HG02588 (cell line): ENCODE measurements around the gene MS4A7.
A peak's percentile ranks its signal among the peaks of the same experiment; 100 is the strongest.

Experiments
- ATAC-seq: cut with Tn5 transposase; IDR thresholded peaks from one replicate; pipeline ENCODE4 v1.9.1; 2021; ENCODE audit warnings: mild to moderate bottlenecking, moderate library complexity; ENCODE audit not compliant: unreplicated experiment

The MS4A7 gene

GRCh38 chr11:60370811-60371298 is 7.5 kb upstream of the MS4A7 start:
- no peak for ATAC-seq

- no peak for ATAC-seq
Measured at GRCh38 chr11:60371386-60371785, 6.9 kb upstream of the MS4A7 start.

GRCh38 chr11:60371854-60372253 is 6.5 kb upstream of the MS4A7 start:
- no peak for ATAC-seq

- no peak for ATAC-seq
Measured at GRCh38 chr11:60372767-60373166, 5.6 kb upstream of the MS4A7 start.

GRCh38 chr11:60375316-60375715 is 3.0 kb upstream of the MS4A7 start:
- ATAC-seq, result no peak

GRCh38 chr11:60376601-60377000 is 1.7 kb upstream of the MS4A7 start:
- no peak for ATAC-seq

GRCh38 chr11:60377401-60378136 is 763 bp upstream of the MS4A7 start:
- no peak for ATAC-seq

GRCh38 chr11:60389279-60389910 is 11.1 kb downstream of the MS4A7 start:
- peak; percentile 93 for ATAC-seq

- ATAC-seq, result no peak
Measured at GRCh38 chr11:60390419-60390818, 12.1 kb downstream of the MS4A7 start.

GRCh38 chr11:60392361-60392760 is 14.0 kb downstream of the MS4A7 start:
- ATAC-seq, result no peak

GRCh38 chr11:60393016-60393415 is 14.7 kb downstream of the MS4A7 start:
- ATAC-seq, result no peak

GRCh38 chr11:60394666-60395380 is 16.5 kb downstream of the MS4A7 start:
- no peak for ATAC-seq

- ATAC-seq, result no peak
Measured at GRCh38 chr11:60396382-60396781, 18.1 kb downstream of the MS4A7 start, which contains the start of gene MS4A14. MS4A14 (plus strand) TSS chr11:60396459; CDS start chr11:60396579, 120 bp downstream.

- ATAC-seq, result peak; percentile 75
Measured at GRCh38 chr11:60396799-60397198, 18.5 kb downstream of the MS4A7 start.

- ATAC-seq, result no peak
Measured at GRCh38 chr11:60420015-60420414, 41.7 kb downstream of the MS4A7 start.

- no peak for ATAC-seq
Measured at GRCh38 chr11:60422609-60423008, 44.3 kb downstream of the MS4A7 start.

GRCh38 chr11:60428517-60428916 is 50.2 kb downstream of the MS4A7 start:
- ATAC-seq, result no peak

- no peak for ATAC-seq
Measured at GRCh38 chr11:60429272-60429671, 50.9 kb downstream of the MS4A7 start, which contains the start of gene MS4A5. MS4A5 (plus strand) TSS chr11:60429572; CDS start chr11:60429675, 103 bp downstream.

- ATAC-seq, result no peak
Measured at GRCh38 chr11:60431251-60431650, 52.9 kb downstream of the MS4A7 start.

- no peak for ATAC-seq
Measured at GRCh38 chr11:60433401-60433800, 55.1 kb downstream of the MS4A7 start.
